GM13976 (cell line): ENCODE data around the gene SLCO6A1.

Experiments
- DNase-seq: peaks from one replicate; pipeline ENCODE4 v3.0.0; 2012; ENCODE audit warnings: low spot score
- CTCF ChIP-seq: IDR thresholded peaks from 2 replicates; pipeline ENCODE4 v1.5.1; 2012; ENCODE audit warnings: borderline replicate concordance, mild to moderate bottlenecking; ENCODE audit not compliant: insufficient read depth; ENCODE audit errors: extremely low read depth, missing control alignments, control extremely low read depth
- in situ Hi-C: fragments of 300-500 bp; cut with MboI; formaldehyde crosslinking; loops from one replicate; pipeline ENCODE4 v1.12.0; 2022; ENCODE audit warnings: low sequenced_read_pairs, mixed read lengths, inconsistent platforms; ENCODE audit not compliant: unreplicated experiment

SLCO6A1 gene

DNA sequence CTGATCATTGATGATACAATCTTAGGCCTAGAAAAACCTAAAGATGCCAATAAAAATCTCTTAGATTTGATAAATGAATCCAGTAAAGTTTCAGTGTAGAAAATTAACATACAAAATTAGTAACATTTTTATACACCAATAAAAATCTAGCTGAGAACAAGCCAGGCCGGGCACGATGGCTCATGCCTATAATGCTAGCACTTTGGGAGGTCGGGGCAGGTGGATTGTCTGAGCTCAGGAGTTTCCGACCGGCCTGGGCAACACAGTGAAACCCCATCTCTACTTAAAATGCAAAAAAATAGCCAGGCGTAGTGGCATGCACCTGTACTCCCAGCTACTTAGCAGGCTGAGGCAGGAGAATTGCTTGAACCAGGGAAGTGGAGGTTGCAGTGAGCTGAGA, 84.4 kb downstream of the SLCO6A1 start:
- TF ChIP-seq CTCF: no peak
- in situ Hi-C loops: no loop called here
- DNase-seq: no peak

- no peak for TF ChIP-seq CTCF
- in situ Hi-C loops: no loop called here
- no peak for DNase-seq
Measured at GRCh38 chr5:102388235-102388634, 110.6 kb downstream of the SLCO6A1 start.

- in situ Hi-C loops: no loop called here
- TF ChIP-seq CTCF: no peak
Measured at GRCh38 chr5:102385365-102385764, 113.4 kb downstream of the SLCO6A1 start.

GRCh38 chr5:102380174-102380573, 118.6 kb downstream of the SLCO6A1 start:
- no peak for TF ChIP-seq CTCF
- in situ Hi-C loops: no loop called here
- DNase-seq: no peak

More at GRCh38 chr5:102385365-102385764, 113.4 kb downstream of the SLCO6A1 start:
- DNase-seq: no peak

- DNase-seq: no peak
- no peak for TF ChIP-seq CTCF
- in situ Hi-C loops: no loop called here
Measured at GRCh38 chr5:102375876-102376275, 122.9 kb downstream of the SLCO6A1 start.

- no peak for DNase-seq
- no peak for TF ChIP-seq CTCF
- in situ Hi-C loops: no loop called here
Measured at GRCh38 chr5:102375272-102375671, 123.5 kb downstream of the SLCO6A1 start.

GRCh38 chr5:102368392-102368791, 130.4 kb downstream of the SLCO6A1 start:
- no peak for DNase-seq
- in situ Hi-C loops: no loop called here
- no peak for TF ChIP-seq CTCF
